Bronchial smooth muscle cell (primary cell): ENCODE results near the gene ITGA7. TPM values are rescaled to one million over a fixed set of nuclear protein-coding genes. Genes with fewer than 3 reads are reported as not detected.

Experiments used
- total RNA-seq: library from RNA; depleted of rRNA; stranded (reverse); fragments of >200 nt; gene quantifications from 2 replicates; pipeline ENCODE4 v1.2.1, GENCODE V29; 2014

The ITGA7 gene, protein sequence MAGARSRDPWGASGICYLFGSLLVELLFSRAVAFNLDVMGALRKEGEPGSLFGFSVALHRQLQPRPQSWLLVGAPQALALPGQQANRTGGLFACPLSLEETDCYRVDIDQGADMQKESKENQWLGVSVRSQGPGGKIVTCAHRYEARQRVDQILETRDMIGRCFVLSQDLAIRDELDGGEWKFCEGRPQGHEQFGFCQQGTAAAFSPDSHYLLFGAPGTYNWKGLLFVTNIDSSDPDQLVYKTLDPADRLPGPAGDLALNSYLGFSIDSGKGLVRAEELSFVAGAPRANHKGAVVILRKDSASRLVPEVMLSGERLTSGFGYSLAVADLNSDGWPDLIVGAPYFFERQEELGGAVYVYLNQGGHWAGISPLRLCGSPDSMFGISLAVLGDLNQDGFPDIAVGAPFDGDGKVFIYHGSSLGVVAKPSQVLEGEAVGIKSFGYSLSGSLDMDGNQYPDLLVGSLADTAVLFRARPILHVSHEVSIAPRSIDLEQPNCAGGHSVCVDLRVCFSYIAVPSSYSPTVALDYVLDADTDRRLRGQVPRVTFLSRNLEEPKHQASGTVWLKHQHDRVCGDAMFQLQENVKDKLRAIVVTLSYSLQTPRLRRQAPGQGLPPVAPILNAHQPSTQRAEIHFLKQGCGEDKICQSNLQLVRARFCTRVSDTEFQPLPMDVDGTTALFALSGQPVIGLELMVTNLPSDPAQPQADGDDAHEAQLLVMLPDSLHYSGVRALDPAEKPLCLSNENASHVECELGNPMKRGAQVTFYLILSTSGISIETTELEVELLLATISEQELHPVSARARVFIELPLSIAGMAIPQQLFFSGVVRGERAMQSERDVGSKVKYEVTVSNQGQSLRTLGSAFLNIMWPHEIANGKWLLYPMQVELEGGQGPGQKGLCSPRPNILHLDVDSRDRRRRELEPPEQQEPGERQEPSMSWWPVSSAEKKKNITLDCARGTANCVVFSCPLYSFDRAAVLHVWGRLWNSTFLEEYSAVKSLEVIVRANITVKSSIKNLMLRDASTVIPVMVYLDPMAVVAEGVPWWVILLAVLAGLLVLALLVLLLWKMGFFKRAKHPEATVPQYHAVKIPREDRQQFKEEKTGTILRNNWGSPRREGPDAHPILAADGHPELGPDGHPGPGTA
- total RNA-seq = 2.7 and 3.8 TPM in 2 replicates

DNA sequence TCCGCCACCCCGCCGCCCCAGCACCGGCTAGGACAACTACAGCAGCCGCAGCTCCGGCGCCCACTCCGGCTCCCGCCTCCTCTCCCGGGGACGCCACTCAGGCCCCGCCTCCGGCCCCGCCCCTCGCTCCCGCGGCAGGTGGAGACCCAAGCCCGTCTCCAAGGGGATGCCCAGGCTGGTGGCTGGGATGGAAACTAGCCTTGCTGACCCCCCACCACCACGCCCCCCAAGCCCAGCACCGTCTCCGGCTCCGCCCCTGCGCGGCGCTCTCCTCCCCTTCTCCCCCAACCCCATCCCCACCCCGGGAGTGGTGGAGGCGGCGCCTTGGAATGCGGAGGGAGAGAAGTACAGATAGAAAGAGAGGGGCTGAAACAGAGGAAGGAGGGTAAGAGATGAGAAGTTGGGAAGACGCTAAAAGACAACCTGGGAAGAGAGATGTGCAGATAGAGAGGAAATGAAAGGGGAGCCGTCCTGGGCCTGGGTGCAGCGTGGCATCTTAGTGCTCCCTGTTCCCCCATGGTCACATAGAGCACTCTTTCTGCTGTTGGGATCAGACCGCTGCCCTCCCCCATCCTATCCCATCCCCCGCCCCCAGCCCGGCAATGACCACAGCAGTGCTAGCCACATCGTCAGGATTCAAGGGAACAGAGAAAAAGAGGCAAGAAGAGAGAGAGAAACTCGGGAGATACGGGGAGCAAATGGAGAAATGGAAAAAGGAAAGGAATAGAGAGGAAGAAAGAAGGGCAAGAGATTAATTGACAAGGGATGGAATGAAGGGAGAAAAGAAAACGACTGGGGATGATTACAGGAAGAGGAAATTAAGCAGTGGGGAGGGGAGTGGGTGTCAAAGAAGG lies at the start of gene ITGA7:
Gene ITGA7 (minus strand): TSS at position 64 of the 854 bp plus-strand sequence. CDS start 222 bp downstream, outside the sequence.

DNA sequence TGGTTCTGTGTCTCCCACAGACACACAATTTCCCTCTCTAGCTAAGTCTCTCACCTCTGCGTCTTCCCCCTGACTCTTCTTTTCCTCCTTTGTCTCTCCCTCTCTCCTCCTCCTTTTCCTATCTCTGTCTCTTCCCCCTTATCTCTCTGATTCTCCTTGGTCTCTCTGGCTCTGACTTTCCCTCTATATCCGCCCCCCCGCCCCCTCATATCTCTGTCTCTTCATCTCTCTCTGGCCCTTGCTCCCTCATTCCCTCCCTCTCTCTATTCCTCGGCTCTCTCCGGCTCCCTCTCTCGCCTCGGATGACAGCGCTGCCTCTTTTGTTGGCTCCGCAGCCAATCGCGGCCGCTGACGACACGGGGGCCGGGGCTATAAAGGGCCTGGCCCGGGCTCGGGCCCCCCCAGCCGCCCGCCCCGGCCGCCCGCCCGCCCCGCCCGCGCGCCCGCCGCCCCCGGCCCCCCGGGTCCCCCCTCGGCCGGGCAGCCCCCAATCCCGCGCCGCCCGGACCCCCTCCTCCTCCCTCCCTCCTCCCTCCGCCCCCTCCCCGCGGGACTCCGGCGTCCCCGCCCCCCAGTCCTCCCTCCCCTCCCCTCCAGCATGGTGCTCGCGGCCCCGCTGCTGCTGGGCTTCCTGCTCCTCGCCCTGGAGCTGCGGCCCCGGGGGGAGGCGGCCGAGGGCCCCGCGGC lies 35.2 kb upstream of the ITGA7 start, which contains the start of gene GDF11:
Gene GDF11 (plus strand): TSS at position 404 of the 687 bp plus-strand sequence. CDS start 195 bp downstream, at position 599.

DNA sequence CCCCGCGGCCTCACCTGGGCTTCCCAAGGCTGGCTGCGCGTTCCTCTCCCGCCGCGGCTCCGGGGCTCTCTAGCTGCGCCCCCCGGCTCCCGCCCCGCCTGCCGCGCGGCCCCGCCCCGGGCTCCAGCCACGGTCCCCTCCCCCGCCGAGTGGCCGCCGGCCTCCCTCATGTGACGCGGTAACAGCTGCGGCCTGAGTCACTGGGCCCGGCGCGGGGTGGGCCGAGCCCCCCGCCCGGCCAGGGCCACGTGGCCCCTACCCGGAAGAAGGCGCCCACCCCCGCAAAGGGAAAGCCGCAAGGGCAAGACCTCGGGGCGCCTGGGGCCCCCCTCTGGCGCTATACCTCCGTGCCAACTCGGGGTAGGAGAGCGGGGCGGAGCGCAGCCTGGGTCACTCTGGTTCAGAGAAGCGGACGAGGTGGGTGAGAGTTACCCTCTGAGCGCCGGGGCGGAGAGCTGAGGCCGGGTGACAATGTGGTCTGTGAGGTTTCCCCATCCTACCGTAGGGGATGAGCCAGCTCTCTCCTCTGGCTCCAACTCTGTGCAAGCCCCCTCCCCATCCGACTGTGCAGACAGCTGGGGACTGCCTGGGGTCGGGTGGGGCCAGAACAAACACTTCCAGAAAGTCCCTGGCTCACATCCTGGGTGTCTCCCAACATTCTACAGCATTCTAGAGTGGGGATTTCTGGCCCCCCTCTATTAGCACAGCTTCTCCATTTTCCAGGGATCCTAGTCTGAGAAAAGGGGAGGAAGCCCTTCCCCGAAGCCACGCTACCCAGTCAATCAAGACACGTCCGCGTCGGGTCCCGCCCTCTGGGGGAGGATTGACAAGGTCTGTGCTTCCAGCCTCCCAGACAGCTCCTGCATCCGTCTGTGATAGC lies 21.5 kb upstream of the ITGA7 start, which contains the start of gene CD63:
Gene CD63 (minus strand): TSS at position 71 of the 880 bp plus-strand sequence. CDS start 668 bp downstream, outside the sequence.

DNA sequence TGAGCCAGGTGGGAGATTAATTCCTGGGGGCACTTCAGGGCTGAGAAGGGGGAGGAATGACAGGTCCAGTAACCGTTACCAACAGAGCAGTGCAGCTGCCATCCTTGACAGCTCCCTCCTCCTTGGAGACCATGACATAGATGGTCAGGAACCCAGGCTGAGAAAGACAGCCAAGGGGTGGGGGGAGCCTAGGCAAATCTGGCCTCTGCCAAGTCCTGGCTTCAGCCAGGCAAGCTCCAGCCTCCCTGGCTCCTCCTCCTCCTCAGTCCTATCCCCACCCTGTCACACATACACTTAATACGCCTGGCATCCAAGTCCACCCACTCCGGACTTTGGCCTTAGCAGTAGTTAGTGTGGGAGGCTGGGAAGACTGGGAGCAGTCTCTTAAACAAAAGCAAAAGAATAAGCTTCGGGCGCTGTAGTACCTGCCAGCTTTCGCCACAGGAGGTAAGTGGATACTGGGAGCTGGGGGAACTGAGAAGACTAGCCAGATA lies 12.4 kb upstream of the ITGA7 start, which contains the start of gene RDH5:
Gene RDH5 (plus strand): TSS at position 323 of the 494 bp plus-strand sequence. CDS start 792 bp downstream, outside the sequence.

DNA sequence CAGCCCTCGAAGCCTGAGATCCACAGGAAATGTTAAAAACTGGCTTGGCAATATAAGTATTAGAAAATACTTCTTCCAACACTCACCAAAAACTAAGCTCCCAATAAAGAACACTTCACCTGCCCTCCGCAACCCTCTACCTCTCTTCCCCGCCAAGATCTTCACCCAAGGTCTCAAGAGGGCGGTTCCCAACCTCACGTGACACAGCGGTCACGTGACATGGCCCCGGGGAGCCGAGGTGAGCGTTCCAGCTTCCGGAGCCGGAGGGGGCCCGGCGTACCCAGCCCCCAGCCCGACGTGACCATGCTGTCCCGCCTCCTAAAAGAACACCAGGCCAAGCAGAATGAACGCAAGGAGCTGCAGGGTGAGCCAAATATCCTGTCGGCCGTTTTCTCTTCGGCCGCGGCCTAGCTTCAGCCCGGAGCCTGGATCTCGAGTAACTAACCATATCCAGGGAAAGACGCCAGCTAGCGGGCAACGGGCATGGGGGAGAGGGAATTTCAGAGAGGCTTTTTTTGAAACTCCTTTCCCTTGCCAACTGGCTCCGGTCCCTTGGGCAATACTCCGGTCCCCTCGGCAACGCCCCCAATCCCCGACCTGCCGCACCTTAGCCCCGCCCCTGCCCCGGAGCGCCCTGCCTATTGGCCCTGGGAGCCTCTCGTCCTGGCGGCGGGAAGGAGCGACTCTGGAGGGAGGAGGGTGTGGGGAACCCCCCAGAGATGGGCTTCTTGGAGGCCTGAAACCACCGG lies 8.3 kb upstream of the ITGA7 start, which contains the start of gene BLOC1S1:
Gene BLOC1S1 (plus strand): TSS at position 214 of the 749 bp plus-strand sequence. CDS start 6 bp downstream, at position 220.

DNA sequence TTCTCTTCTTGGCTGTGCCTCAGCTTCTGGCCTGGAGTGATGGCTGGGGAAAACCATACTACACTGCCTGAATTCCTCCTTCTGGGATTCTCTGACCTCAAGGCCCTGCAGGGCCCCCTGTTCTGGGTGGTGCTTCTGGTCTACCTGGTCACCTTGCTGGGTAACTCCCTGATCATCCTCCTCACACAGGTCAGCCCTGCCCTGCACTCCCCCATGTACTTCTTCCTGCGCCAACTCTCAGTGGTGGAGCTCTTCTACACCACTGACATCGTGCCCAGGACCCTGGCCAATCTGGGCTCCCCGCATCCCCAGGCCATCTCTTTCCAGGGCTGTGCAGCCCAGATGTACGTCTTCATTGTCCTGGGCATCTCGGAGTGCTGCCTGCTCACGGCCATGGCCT lies 70.9 kb downstream of the ITGA7 start, which contains the start of gene OR10P1:
Gene OR10P1 (plus strand): TSS at position 40 of the 400 bp plus-strand sequence. CDS start 0 bp downstream, at position 40.

Other genes with a start within 250 kb of the ITGA7 start
- not detected in 2 replicates for gene OR6C70, start 237.8 kb downstream of the ITGA7 start, total RNA-seq
- not detected in 2 replicates for gene OR6C68, start 215.5 kb downstream of the ITGA7 start, total RNA-seq
- not detected in 2 replicates for gene OR6C4, start 158.3 kb downstream of the ITGA7 start, total RNA-seq
- gene OR2AP1, start 135.4 kb downstream of the ITGA7 start, total RNA-seq = not detected in 2 replicates
- not detected in 2 replicates for gene OR10P1, start 71.0 kb downstream of the ITGA7 start, total RNA-seq
- 154 and 162 TPM in 2 replicates for gene BLOC1S1, start 8.1 kb upstream of the ITGA7 start, total RNA-seq
- 8.7 and 10.4 TPM in 2 replicates for gene RDH5, start 12.5 kb upstream of the ITGA7 start, total RNA-seq
- 3,848 and 5,531 TPM in 2 replicates for gene CD63, start 21.1 kb upstream of the ITGA7 start, total RNA-seq
- 4.5 and 5.0 TPM in 2 replicates for gene GDF11, start 35.2 kb upstream of the ITGA7 start, total RNA-seq
- gene SARNP, start 109.8 kb upstream of the ITGA7 start, total RNA-seq = 65.7 and 101 TPM in 2 replicates
- 20.8 and 23.9 TPM in 2 replicates for gene ORMDL2, start 110.1 kb upstream of the ITGA7 start, total RNA-seq
- gene DNAJC14, start 121.7 kb upstream of the ITGA7 start, total RNA-seq = 55.8 and 58.3 TPM in 2 replicates
- 6.0 and 6.1 TPM in 2 replicates for gene MMP19, start 135.0 kb upstream of the ITGA7 start, total RNA-seq
- 29.8 and 43.8 TPM in 2 replicates for gene PYM1, start 220.0 kb upstream of the ITGA7 start, total RNA-seq
- gene DGKA, start 223.3 kb upstream of the ITGA7 start, total RNA-seq = 36.4 and 38.0 TPM in 2 replicates